ENCODE data around the gene GADD45A. TPM values are rescaled to one million over a fixed set of nuclear protein-coding genes. Genes with fewer than 3 reads are reported as not detected.
A peak's percentile ranks its signal among the peaks of the same experiment; 100 is the strongest.

GADD45A gene
- total and polyA plus RNA-seq, 9 of the 15 experiments (the other 6 are each of a cell fraction or from before 2014, with no cell fraction given): 21.3 to 156 (median 62.1) TPM

- TF ChIP-seq UBTF (IDR thresholded peaks at IDR 0.05; ENCODE audit: borderline replicate concordance in 1 of 2, low read depth in 2 of 2, low read length in 2 of 2) (no peak), MTA2 (IDR thresholded peaks at IDR 0.05; ENCODE audit: low read depth) (peak; percentile 16; the same call in 1 of the 2 replicates), POLR2G (IDR thresholded peaks at IDR 0.05; ENCODE audit: low read depth, low read length) (peak; percentile 52), ZNF384 (IDR thresholded peaks at IDR 0.05; ENCODE audit: low read depth, low read length) (no peak), TBL1XR1 (IDR thresholded peaks at IDR 0.05; ENCODE audit: low read length in 2 of 2) (0 out of 4 replicates have a peak, but pooled peaks of 1 of the 2 experiments have one; percentile 17), CC2D1A (IDR thresholded peaks at IDR 0.05) (no peak), DPF2 (IDR thresholded peaks at IDR 0.05) (peak; percentile 60; the same call in 1 of the 2 replicates), SIN3A (IDR thresholded peaks at IDR 0.05; ENCODE audit: borderline replicate concordance in 2 of 2, control insufficient read depth in 1 of 2, low read depth in 2 of 2, low read length in 2 of 2) (peak in 1 of 2 experiments; percentile 5; a peak in 1 of 4 replicates), SMAD1 (IDR thresholded peaks at IDR 0.05; ENCODE audit: low read depth, low read length, partially characterized antibody) (peak; percentile 54), STAT5A (IDR thresholded peaks at IDR 0.05; ENCODE audit: borderline replicate concordance, low read length) (peak; percentile 41; the same call in 1 of the 2 replicates), TEAD1 (CRISPR knock-in tag; IDR thresholded peaks at IDR 0.05) (no peak; a peak in 1 of 4 replicates), ZNF696 (CRISPR knock-in tag; conservative IDR thresholded peaks at IDR 0.05) (no peak), ZNF436 (CRISPR knock-in tag; IDR thresholded peaks at IDR 0.05) (no peak), TCF3 (CRISPR knock-in tag; IDR thresholded peaks at IDR 0.05) (peak; percentile 65), NFRKB (IDR thresholded peaks at IDR 0.05; ENCODE audit: low read depth) (no peak), HMBOX1 (IDR thresholded peaks at IDR 0.05) (peak; percentile 90), PHF21A (IDR thresholded peaks at IDR 0.05; ENCODE audit: borderline replicate concordance, low read depth) (no peak), ARID1B (IDR thresholded peaks at IDR 0.05) (peak; percentile 67), CHD1 (IDR thresholded peaks at IDR 0.05; ENCODE audit: low read length) (peak; percentile 79), ZNF253 (CRISPR knock-in tag; conservative IDR thresholded peaks at IDR 0.05) (no peak), HLTF (IDR thresholded peaks at IDR 0.05) (no peak)
- TF ChIP-seq, protein P1, sequence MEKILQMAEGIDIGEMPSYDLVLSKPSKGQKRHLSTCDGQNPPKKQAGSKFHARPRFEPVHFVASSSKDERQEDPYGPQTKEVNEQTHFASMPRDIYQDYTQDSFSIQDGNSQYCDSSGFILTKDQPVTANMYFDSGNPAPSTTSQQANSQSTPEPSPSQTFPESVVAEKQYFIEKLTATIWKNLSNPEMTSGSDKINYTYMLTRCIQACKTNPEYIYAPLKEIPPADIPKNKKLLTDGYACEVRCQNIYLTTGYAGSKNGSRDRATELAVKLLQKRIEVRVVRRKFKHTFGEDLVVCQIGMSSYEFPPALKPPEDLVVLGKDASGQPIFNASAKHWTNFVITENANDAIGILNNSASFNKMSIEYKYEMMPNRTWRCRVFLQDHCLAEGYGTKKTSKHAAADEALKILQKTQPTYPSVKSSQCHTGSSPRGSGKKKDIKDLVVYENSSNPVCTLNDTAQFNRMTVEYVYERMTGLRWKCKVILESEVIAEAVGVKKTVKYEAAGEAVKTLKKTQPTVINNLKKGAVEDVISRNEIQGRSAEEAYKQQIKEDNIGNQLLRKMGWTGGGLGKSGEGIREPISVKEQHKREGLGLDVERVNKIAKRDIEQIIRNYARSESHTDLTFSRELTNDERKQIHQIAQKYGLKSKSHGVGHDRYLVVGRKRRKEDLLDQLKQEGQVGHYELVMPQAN (IDR thresholded peaks at IDR 0.05; ENCODE audit: borderline replicate concordance): no peak
- TF ChIP-seq, protein P2, sequence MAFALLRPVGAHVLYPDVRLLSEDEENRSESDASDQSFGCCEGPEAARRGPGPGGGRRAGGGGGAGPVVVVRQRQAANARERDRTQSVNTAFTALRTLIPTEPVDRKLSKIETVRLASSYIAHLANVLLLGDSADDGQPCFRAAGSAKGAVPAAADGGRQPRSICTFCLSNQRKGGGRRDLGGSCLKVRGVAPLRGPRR (CRISPR knock-in tag; IDR thresholded peaks at IDR 0.05): no peak
Observed at GRCh38 chr1:67689267-67690017, 4.4 kb downstream of the GADD45A start (continued).
